GM23248 (cell line): ENCODE results near the gene MAF. TPM values are rescaled to one million over a fixed set of nuclear protein-coding genes. Genes with fewer than 3 reads are reported as not detected.

ENCODE experiments used
- DNase-seq: peaks from one replicate; pipeline ENCODE4 v3.0.0-alpha.2; 2015
- H2AFZ ChIP-seq: fragments of 200-600 bp; sonication (generic); 2 replicates; pipeline ENCODE4 v1.6.1; 2016; ENCODE audit warnings: antibody characterized with exemption
- H3F3A ChIP-seq: fragments of 200-600 bp; sonication (generic); 2 replicates; pipeline ENCODE4 v1.6.1; 2016; ENCODE audit warnings: mild to moderate bottlenecking, antibody characterized with exemption, mixed run types; ENCODE audit not compliant: insufficient read depth
- H3K27ac ChIP-seq: fragments of 200-600 bp; sonication (generic); 2 replicates; pipeline ENCODE4 v1.5.1; 2016; ENCODE audit warnings: mild to moderate bottlenecking
- H3K27me3 ChIP-seq: fragments of 200-600 bp; sonication (generic); replicated peaks from 2 replicates; pipeline ENCODE4 v1.6.1; 2016; ENCODE audit warnings: mild to moderate bottlenecking; ENCODE audit not compliant: insufficient read depth
- H3K36me3 ChIP-seq: fragments of 200-600 bp; sonication (generic); 2 replicates; pipeline ENCODE4 v1.6.1; 2016; ENCODE audit warnings: low read depth, mild to moderate bottlenecking
- H3K4me1 ChIP-seq: fragments of 200-600 bp; sonication (generic); 2 replicates; pipeline ENCODE4 v1.6.1; 2016; ENCODE audit warnings: mild to moderate bottlenecking; ENCODE audit not compliant: insufficient read depth
- H3K4me2 ChIP-seq: fragments of 200-600 bp; sonication (generic); one replicate; pipeline ENCODE4 v1.6.1; 2016; ENCODE audit warnings: mild to moderate bottlenecking; ENCODE audit not compliant: unreplicated experiment
- H3K4me3 ChIP-seq: fragments of 200-600 bp; sonication (generic); 2 replicates; pipeline ENCODE4 v1.5.1; 2016; ENCODE audit warnings: mild to moderate bottlenecking
- H3K79me2 ChIP-seq: fragments of 200-600 bp; sonication (generic); 2 replicates; pipeline ENCODE4 v1.6.1; 2016; ENCODE audit warnings: mild to moderate bottlenecking; ENCODE audit not compliant: insufficient read depth
- H3K9ac ChIP-seq: fragments of 200-600 bp; sonication (generic); 2 replicates; pipeline ENCODE4 v1.6.1; 2016; ENCODE audit warnings: mild to moderate bottlenecking
- H3K9me2 ChIP-seq: fragments of 200-600 bp; sonication (generic); 2 replicates; pipeline ENCODE4 v1.6.1; 2016; ENCODE audit warnings: mixed run types, mild to moderate bottlenecking, moderate library complexity; ENCODE audit not compliant: insufficient read depth
- H3K9me3 ChIP-seq: fragments of 200-600 bp; sonication (generic); one replicate; pipeline ENCODE4 v1.6.1; 2017; ENCODE audit warnings: low read depth
- H4K20me1 ChIP-seq: fragments of 200-600 bp; sonication (generic); 2 replicates; pipeline ENCODE4 v1.6.0; 2016; ENCODE audit not compliant: insufficient read depth
- EZH2 ChIP-seq: fragments of 200-600 bp; sonication (generic); IDR thresholded peaks from 2 replicates; pipeline ENCODE4 v1.6.1; 2018; ENCODE audit warnings: antibody characterized with exemption, mild to moderate bottlenecking; ENCODE audit not compliant: insufficient read depth, poor library complexity, severe bottlenecking
- EZH2phosphoT487 ChIP-seq: fragments of 200-600 bp; sonication (generic); IDR thresholded peaks from 2 replicates; pipeline ENCODE4 v1.6.1; 2018; ENCODE audit warnings: antibody characterized with exemption, moderate library complexity, mild to moderate bottlenecking, low read depth; ENCODE audit not compliant: insufficient read depth
- WGBS, 2 experiments: methylation state at CpG; one replicate each; pipeline ENCODE4 v1.1.6; 2015 to 2017; ENCODE audit warnings: low lambda C conversion rate in 2 of 2, low coverage in 1 of 2; ENCODE audit errors: missing lambda C conversion rate in 2 of 2; 5-methylcytosine and 5-hydroxymethylcytosine counted together
- in situ Hi-C: fragments of 300-500 bp; cut with MboI; formaldehyde crosslinking; loops from 2 replicates; pipeline ENCODE4 v1.15.0; 2020
- polyA plus RNA-seq: library from polyadenylated mRNA; unstranded; fragments of >200 nt; fragmentation: Nextera tagmentation; extraction: Ambion mirVana; gene quantifications from 2 replicates; pipeline ENCODE4 v1.2.1, GENCODE V29; 2016
- total RNA-seq: library from RNA; depleted of rRNA; stranded (reverse); fragments of >200 nt; shearing (Covaris generic); gene quantifications from 2 replicates; pipeline ENCODE4 v1.2.3, GENCODE V29; 2014

The MAF gene
- total and polyA plus RNA-seq, 2 experiments from 2014 or later = 0.22 TPM; not detected in 1

DNA sequence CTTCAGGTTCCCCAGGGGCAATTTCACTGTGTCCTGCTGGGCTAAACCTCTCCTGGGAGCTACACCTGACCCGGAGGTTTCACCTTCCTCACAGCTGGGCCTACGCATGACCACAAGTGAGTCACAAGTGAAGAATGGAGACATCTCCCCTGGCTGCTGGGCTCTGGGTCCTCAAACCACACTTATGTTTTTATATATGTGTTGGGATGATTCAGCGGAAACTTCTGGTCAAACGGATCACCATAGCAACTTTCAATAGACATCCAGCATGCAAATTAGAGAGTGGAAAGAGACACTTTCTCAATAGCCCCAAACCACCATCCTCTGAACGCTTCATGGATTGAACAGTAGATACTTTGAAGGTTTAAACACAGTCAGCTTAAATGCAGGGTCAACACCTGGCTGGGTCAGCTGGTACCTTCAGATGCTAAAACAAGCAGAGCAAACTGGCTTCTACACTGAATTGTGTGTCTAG, 28.0 kb upstream of the MAF start:
- H3K9ac ChIP-seq = no peak overlapping the region
- H2AFZ ChIP-seq = no peak overlapping the region
- DNase-seq = no peak
- in situ Hi-C loops = no loop called here
- H3K9me3 ChIP-seq = no peaks in the 10 kb centered on the region
- no peaks in the 10 kb centered on the region for H3K36me3 ChIP-seq
- H3K27me3 ChIP-seq = no peaks in the 10 kb centered on the region
- no peak for TF ChIP-seq EZH2
- TF ChIP-seq EZH2phosphoT487 = no peak
- H3K4me3 ChIP-seq = no peak overlapping the region
- no peaks in the 10 kb centered on the region for H3K79me2 ChIP-seq
- no peak overlapping the region for H3K4me2 ChIP-seq
- H4K20me1 ChIP-seq = no peaks in the 10 kb centered on the region
- H3K9me2 ChIP-seq = no peaks in the 10 kb centered on the region
- H3K27ac ChIP-seq = no peak overlapping the region
- H3F3A ChIP-seq = no peaks in the 10 kb centered on the region
- 64% methylated on average over 5 of the region's 5 CpGs for WGBS, 2 experiments
- no peaks in the 10 kb centered on the region for H3K4me1 ChIP-seq

- TF ChIP-seq EZH2phosphoT487 = no peak
- no peak for TF ChIP-seq EZH2
- in situ Hi-C loops = no loop called here
- 46 to 57% methylated on average over 2 of the region's 2 CpGs for WGBS, 2 experiments
Measured at GRCh38 chr16:79627092-79627491, 26.6 kb upstream of the MAF start.

GRCh38 chr16:79625738-79626137, 25.2 kb upstream of the MAF start:
- Histone ChIP-seq H3K9me2 (no peaks in the 10 kb centered on the region), H3K4me1 (no peaks in the 10 kb centered on the region), H4K20me1 (no peaks in the 10 kb centered on the region), H3K9me3 (no peaks in the 10 kb centered on the region), H3K4me2 (no peak overlapping the region), H3K4me3 (no peak overlapping the region), H3K79me2 (no peaks in the 10 kb centered on the region), H2AFZ (no peak overlapping the region), H3K27me3 (no peaks in the 10 kb centered on the region), H3F3A (no peaks in the 10 kb centered on the region), H3K9ac (no peak overlapping the region), H3K27ac (no peak overlapping the region), H3K36me3 (no peaks in the 10 kb centered on the region)
- 67 to 73% methylated on average over 1 of the region's 1 CpG for WGBS, 2 experiments
- no peak for DNase-seq
- TF ChIP-seq EZH2phosphoT487 (no peak), EZH2 (no peak)
- in situ Hi-C loops = no loop called here

More at GRCh38 chr16:79627092-79627491, 26.6 kb upstream of the MAF start:
- no peak overlapping the region for H3K4me2 ChIP-seq
- H3K4me1 ChIP-seq = no peaks in the 10 kb centered on the region
- no peak overlapping the region for H2AFZ ChIP-seq
- no peak overlapping the region for H3K9ac ChIP-seq
- no peak for DNase-seq
- no peaks in the 10 kb centered on the region for H3K27me3 ChIP-seq
- H4K20me1 ChIP-seq = no peaks in the 10 kb centered on the region
- no peaks in the 10 kb centered on the region for H3F3A ChIP-seq
- H3K9me2 ChIP-seq = no peaks in the 10 kb centered on the region
- no peak overlapping the region for H3K4me3 ChIP-seq
- no peaks in the 10 kb centered on the region for H3K9me3 ChIP-seq
- no peaks in the 10 kb centered on the region for H3K36me3 ChIP-seq
- H3K79me2 ChIP-seq = no peaks in the 10 kb centered on the region
- H3K27ac ChIP-seq = no peak overlapping the region

GRCh38 chr16:79623824-79624223, 23.3 kb upstream of the MAF start:
- Histone ChIP-seq H3K9me2 (no peaks in the 10 kb centered on the region), H3K4me3 (no peak overlapping the region), H3F3A (no peaks in the 10 kb centered on the region), H2AFZ (no peak overlapping the region), H3K4me1 (no peaks in the 10 kb centered on the region), H3K9me3 (no peaks in the 10 kb centered on the region), H3K27ac (no peak overlapping the region), H3K79me2 (no peaks in the 10 kb centered on the region), H3K36me3 (no peaks in the 10 kb centered on the region), H3K9ac (no peak overlapping the region), H4K20me1 (no peaks in the 10 kb centered on the region), H3K4me2 (no peak overlapping the region), H3K27me3 (no peaks in the 10 kb centered on the region)
- no peak for DNase-seq
- 54 to 70% methylated on average over 2 of the region's 2 CpGs for WGBS, 2 experiments
- in situ Hi-C loops = no loop called here
- TF ChIP-seq EZH2phosphoT487 (no peak), EZH2 (no peak)

- Histone ChIP-seq H3K4me1 (no peaks in the 10 kb centered on the region), H3K27me3 (no peaks in the 10 kb centered on the region), H2AFZ (no peak overlapping the region), H4K20me1 (no peaks in the 10 kb centered on the region), H3K4me3 (no peak overlapping the region), H3F3A (no peaks in the 10 kb centered on the region), H3K36me3 (no peaks in the 10 kb centered on the region), H3K9me3 (no peaks in the 10 kb centered on the region), H3K9me2 (no peaks in the 10 kb centered on the region), H3K79me2 (no peaks in the 10 kb centered on the region), H3K4me2 (no peak overlapping the region), H3K9ac (no peak overlapping the region), H3K27ac (no peak overlapping the region)
- in situ Hi-C loops = no loop called here
- no peak for DNase-seq
- WGBS, 2 experiments = 30 to 34% methylated on average over 9 of the region's 9 CpGs
- TF ChIP-seq EZH2phosphoT487 (no peak), EZH2 (no peak)
Measured at GRCh38 chr16:79623062-79623461, 22.5 kb upstream of the MAF start.
